ENCODE data around the gene FXN. TPM values are rescaled to one million over a fixed set of nuclear protein-coding genes. Genes with fewer than 3 reads are reported as not detected.

FXN gene
- total RNA-seq, 2 experiments from 2014 or later, result 12.2 to 12.9 TPM

DNA sequence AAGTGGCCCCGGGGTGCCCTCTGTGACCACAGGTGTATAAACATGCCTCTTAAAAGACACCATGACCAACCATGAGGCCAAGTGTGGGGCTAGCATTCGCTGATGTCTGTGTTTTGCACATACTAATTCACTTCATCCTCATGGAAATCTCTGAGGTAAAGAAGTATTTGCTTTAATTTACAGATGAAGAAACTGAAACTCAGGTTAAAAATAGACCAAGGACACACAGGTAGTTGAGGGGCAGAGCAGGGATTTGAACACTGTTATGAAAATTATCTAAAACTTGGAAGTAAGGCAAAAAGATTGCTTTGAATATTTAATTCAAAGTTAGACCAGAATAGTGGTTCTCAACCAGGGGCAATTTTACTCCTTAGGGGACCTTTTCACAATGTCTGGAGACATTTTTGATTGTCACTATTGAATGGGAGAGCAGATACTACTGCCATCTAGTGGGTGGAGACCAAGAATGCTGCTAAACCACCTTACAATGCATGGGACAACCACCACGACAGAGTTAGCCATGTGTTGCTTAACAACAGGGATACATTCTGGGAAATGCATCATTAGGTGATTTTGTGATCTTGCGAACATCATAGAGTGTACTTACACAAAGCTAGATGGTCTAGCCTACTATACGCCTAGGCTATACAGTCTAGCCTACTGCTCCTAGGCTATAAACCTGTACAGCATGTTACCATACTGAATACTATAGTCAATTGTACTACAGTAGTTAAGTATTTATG is 8.0 kb upstream of the FXN start:
- Histone ChIP-seq H3K9me3 (ENCODE audit: control insufficient read depth in 1 of 2, insufficient read depth in 1 of 2, low read length in 2 of 2) (peaks cover 5 to 6% of the 10 kb centered on the region in 2 experiments), H3K4me3 (ENCODE audit: low read length) (no peak overlapping the region), H3K27me3 (ENCODE audit: control insufficient read depth in 1 of 2, insufficient read depth in 2 of 2, low read length in 2 of 2) (no peaks in the 10 kb centered on the region), H3K4me1 (ENCODE audit: insufficient read depth, low read length) (peaks cover 33% of the 10 kb centered on the region), H3K36me3 (ENCODE audit: insufficient read depth, low read length) (no peaks in the 10 kb centered on the region), H3K27ac (ENCODE audit: low read depth in 1 of 2, low read length in 2 of 2) (no peak overlapping the region)
- Mint-ChIP-seq H3K4me1 (ENCODE audit: low read depth) (peaks cover 55% of the 10 kb centered on the region), H3K27me3 (no peaks in the 10 kb centered on the region), H3K27ac (peak overlapping the region; percentile 63), H3K9me3 (peaks cover 5% of the 10 kb centered on the region), H3K4me3 (peak overlapping the region; percentile 68), H3K36me3 (ENCODE audit: low read depth) (no peaks in the 10 kb centered on the region)
- peak in 8 of 14 experiments; percentile 9 to 78 (median 44) for DNase-seq
- TF ChIP-seq, protein P1, sequence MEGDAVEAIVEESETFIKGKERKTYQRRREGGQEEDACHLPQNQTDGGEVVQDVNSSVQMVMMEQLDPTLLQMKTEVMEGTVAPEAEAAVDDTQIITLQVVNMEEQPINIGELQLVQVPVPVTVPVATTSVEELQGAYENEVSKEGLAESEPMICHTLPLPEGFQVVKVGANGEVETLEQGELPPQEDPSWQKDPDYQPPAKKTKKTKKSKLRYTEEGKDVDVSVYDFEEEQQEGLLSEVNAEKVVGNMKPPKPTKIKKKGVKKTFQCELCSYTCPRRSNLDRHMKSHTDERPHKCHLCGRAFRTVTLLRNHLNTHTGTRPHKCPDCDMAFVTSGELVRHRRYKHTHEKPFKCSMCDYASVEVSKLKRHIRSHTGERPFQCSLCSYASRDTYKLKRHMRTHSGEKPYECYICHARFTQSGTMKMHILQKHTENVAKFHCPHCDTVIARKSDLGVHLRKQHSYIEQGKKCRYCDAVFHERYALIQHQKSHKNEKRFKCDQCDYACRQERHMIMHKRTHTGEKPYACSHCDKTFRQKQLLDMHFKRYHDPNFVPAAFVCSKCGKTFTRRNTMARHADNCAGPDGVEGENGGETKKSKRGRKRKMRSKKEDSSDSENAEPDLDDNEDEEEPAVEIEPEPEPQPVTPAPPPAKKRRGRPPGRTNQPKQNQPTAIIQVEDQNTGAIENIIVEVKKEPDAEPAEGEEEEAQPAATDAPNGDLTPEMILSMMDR (IDR thresholded peaks at IDR 0.05), result peak; percentile 79
- intact Hi-C loops (cut with DNase I, micrococcal nuclease), result loop anchor here (1.0 to 10.0 kb wide), 4 partner anchors 8 to 443 kb away; partner anchors contain the start of gene FXN (in 1 of the 2)
- POLR2A ChIA-PET, result interaction anchor here (1.2 to 1.6 kb wide), 3 partner anchors 8 to 247 kb away, joined by 3 to 14 read pairs (median 4); a partner anchor contains a TSS
- CTCF ChIA-PET, result no interaction called here
- peak; percentile 70 for ATAC-seq (ENCODE audit: poor library complexity)

DNA sequence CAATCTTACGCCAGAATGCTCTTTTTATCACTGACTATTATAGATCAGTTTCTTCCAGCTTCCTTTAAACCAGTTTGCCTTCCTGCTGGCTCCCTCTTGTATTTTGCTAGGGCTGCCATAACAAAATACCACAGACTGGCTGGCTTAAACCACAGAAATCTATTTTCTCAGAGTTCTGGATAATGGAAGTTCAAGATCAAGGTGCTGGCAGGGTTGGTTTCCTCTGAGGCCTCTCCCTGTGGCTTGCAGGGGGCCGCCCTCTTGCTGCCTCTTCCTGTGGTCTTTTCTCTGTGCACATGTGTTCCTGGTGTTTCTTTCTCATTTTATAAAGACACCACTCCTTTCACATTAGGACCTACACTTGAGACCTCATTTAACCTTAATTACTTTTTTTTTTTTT is 6.8 kb upstream of the FXN start:
- Mint-ChIP-seq H3K4me3 (peak overlapping the region; percentile 13), H3K36me3 (ENCODE audit: low read depth) (no peaks in the 10 kb centered on the region), H3K27ac (peak overlapping the region; percentile 59), H3K4me1 (ENCODE audit: low read depth) (peaks cover 56% of the 10 kb centered on the region), H3K27me3 (no peaks in the 10 kb centered on the region), H3K9me3 (peaks cover 5% of the 10 kb centered on the region)
- DNase-seq, result peak in 10 of 14 experiments; percentile 10 to 80 (median 34)
- Histone ChIP-seq H3K4me1 (ENCODE audit: insufficient read depth, low read length) (peaks cover 33% of the 10 kb centered on the region), H3K4me3 (ENCODE audit: low read length) (no peak overlapping the region), H3K27ac (ENCODE audit: low read depth in 1 of 2, low read length in 2 of 2) (no peak overlapping the region), H3K36me3 (ENCODE audit: insufficient read depth, low read length) (no peaks in the 10 kb centered on the region), H3K27me3 (ENCODE audit: control insufficient read depth in 1 of 2, insufficient read depth in 2 of 2, low read length in 2 of 2) (no peaks in the 10 kb centered on the region), H3K9me3 (ENCODE audit: control insufficient read depth in 1 of 2, insufficient read depth in 1 of 2, low read length in 2 of 2) (peaks cover 5 to 6% of the 10 kb centered on the region in 2 experiments)
- TF ChIP-seq, protein P1 (IDR thresholded peaks at IDR 0.05), result no peak
- intact Hi-C loops (cut with DNase I, micrococcal nuclease), result loop anchor here in 1 of 2 experiments (5.0 to 10.0 kb wide), 2 partner anchors 54 to 246 kb away; a partner anchor contains a TSS
- ChIA-PET CTCF (no interaction called here), POLR2A (interaction anchor here (1.2 to 1.6 kb wide), 3 partner anchors 9 to 249 kb away, joined by 3 to 14 read pairs (median 4); a partner anchor contains a TSS)
- ATAC-seq (ENCODE audit: poor library complexity), result peak; percentile 82

DNA sequence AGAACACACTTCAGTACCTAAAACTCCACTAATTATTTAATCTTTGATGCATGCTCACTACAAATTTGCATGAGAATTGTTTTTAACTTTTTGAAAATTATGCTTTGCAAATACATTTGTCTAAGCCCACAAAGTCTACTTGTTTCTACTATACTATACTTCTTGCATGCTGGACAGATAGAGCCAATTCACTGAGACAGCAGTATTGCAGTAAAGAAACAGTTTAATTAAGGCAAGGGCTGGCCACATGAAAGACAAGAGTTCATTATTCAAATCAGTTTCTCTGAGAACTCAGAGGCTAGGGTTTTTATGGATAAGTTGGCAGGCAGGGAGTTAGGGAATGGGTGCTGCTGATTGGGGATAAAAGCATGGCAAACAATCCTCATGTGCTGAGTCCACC is 6.0 kb upstream of the FXN start:
- peaks cover 33% of the 10 kb centered on the region for H3K4me1 ChIP-seq (ENCODE audit: insufficient read depth, low read length)
- no peaks in the 10 kb centered on the region for H3K36me3 ChIP-seq (ENCODE audit: insufficient read depth, low read length)
- ChIA-PET CTCF (no interaction called here), POLR2A (interaction anchor here (1.4 to 1.6 kb wide), 1 partner anchor 10 kb away, joined by 6 to 14 read pairs; no protein-coding TSS in a partner anchor)
- H3K4me1 Mint-ChIP-seq (ENCODE audit: low read depth), result peaks cover 55% of the 10 kb centered on the region
- DNase-seq, result no peak
- H3K4me3 ChIP-seq (ENCODE audit: low read length), result no peak overlapping the region
- peak overlapping the region; percentile 45 for H3K4me3 Mint-ChIP-seq
- H3K27ac ChIP-seq (ENCODE audit: low read depth in 1 of 2, low read length in 2 of 2), result no peak overlapping the region
- peaks cover 5% of the 10 kb centered on the region for H3K9me3 Mint-ChIP-seq
- no peaks in the 10 kb centered on the region for H3K27me3 Mint-ChIP-seq
- ATAC-seq (ENCODE audit: poor library complexity), result no peak
- TF ChIP-seq, protein P1 (IDR thresholded peaks at IDR 0.05), result no peak
- intact Hi-C loops (cut with DNase I, micrococcal nuclease), result loop anchor here in 1 of 2 experiments (5.0 to 10.0 kb wide), 2 partner anchors 55 to 247 kb away; a partner anchor contains a TSS
- no peaks in the 10 kb centered on the region for H3K27me3 ChIP-seq (ENCODE audit: control insufficient read depth in 1 of 2, insufficient read depth in 2 of 2, low read length in 2 of 2)
- H3K27ac Mint-ChIP-seq, result no peak overlapping the region
- H3K36me3 Mint-ChIP-seq (ENCODE audit: low read depth), result no peaks in the 10 kb centered on the region
- peaks cover 5 to 6% of the 10 kb centered on the region in 2 experiments for H3K9me3 ChIP-seq (ENCODE audit: control insufficient read depth in 1 of 2, insufficient read depth in 1 of 2, low read length in 2 of 2)

Measured in CD4-positive, alpha-beta T cell (primary cell).